Thoracic aorta (tissue), 2 donors: ENCODE data around the gene TRIM46. TPM values are rescaled to one million over a fixed set of nuclear protein-coding genes. Genes with fewer than 3 reads are reported as not detected.

Source experiments
- ATAC-seq: fragments of 150-250 bp; one replicate; pipeline ENCODE4 v1.8.0; 2017; ENCODE audit warnings: low read depth; ENCODE audit not compliant: insufficient number of reproducible peaks, low FRiP score
- DNase-seq: peaks from one replicate; pipeline ENCODE4 v3.0.0-alpha.2; 2020; ENCODE audit warnings: low spot score
- H3K27ac ChIP-seq, 2 donors: fragments of 200-600 bp; sonication (generic); 1 replicate in 1 of 2; 2 replicates in 1 of 2; pipeline ENCODE4 v1.5.1; 2016; ENCODE audit warnings: mild to moderate bottlenecking in 2 of 2, moderate library complexity in 2 of 2
- H3K27me3 ChIP-seq: fragments of 200-600 bp; sonication (generic); replicated peaks from 2 replicates; pipeline ENCODE4 v1.6.0; 2016; ENCODE audit warnings: mild to moderate bottlenecking; ENCODE audit not compliant: insufficient read depth
- H3K36me3 ChIP-seq: fragments of 200-600 bp; sonication (generic); one replicate; pipeline ENCODE4 v1.5.1; 2016
- H3K4me1 ChIP-seq, 2 donors: fragments of 200-600 bp; sonication (generic); 1 replicate in 1 of 2; 2 replicates in 1 of 2; pipeline versions ENCODE4 v1.5.1 to v1.6.0; 2016; ENCODE audit warnings: low read depth in 2 of 2, mild to moderate bottlenecking in 1 of 2; ENCODE audit not compliant: control insufficient read depth in 1 of 2
- H3K4me3 ChIP-seq: fragments of 200-600 bp; sonication (generic); 2 replicates; pipeline ENCODE4 v1.5.1; 2016; ENCODE audit warnings: mild to moderate bottlenecking
- H3K9me3 ChIP-seq: fragments of 200-600 bp; sonication (generic); 2 replicates; pipeline ENCODE4 v1.5.1; 2016
- total RNA-seq, 2 donors: library from RNA; depleted of rRNA; stranded (reverse); fragments of >200 nt; gene quantifications; one replicate each; pipeline versions ENCODE4 v1.1.0 to v1.2.3, GENCODE V29; 2016
- TF ChIP-seq, protein P1 (sequence below): fragments of 200-600 bp; sonication (generic); IDR thresholded peaks from one replicate; pipeline ENCODE4 v1.5.1; 2019; ENCODE audit warnings: antibody characterized with exemption

The TRIM46 gene
- total RNA-seq, 2 donors from 2014 or later = 2.7 to 5.8 TPM

DNA sequence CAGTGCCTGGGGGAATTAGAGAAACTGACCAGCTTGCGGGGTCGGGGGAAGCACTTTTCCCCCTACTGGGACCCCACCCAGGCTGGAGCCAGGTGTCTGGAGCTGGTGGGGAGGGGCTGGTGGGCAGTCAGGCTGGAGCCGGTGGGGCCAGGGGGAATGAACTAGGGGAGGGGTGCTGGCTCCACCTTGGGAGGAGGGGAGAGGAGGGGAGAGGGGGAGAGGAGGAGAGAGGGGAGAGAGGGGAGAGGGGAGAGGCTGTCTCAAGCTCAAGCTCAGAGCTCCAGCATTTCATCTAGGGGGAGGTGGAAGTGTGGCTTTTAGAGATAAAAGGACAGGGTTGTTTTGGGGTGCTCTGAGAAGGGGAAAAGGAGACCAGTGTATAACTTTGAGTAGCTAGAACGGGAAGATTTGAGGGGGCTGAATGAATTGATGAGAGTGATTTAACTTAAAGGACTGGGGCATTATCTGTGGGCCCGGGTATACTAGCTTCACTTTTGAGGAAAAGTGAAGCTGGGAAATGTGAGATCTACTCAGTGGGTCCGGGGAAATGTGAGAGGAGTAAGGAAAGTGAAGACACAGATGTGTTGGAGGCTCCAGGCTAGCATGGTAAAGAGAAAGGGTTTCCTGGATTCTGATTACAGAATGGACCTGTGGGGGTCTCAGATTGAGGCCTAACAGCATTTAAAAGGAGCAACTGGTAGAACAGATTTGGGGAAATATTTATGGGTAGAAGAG, 43.2 kb upstream of the TRIM46 start:
- H3K9me3 ChIP-seq = no peaks in the 10 kb centered on the region
- TF ChIP-seq, protein P1, sequence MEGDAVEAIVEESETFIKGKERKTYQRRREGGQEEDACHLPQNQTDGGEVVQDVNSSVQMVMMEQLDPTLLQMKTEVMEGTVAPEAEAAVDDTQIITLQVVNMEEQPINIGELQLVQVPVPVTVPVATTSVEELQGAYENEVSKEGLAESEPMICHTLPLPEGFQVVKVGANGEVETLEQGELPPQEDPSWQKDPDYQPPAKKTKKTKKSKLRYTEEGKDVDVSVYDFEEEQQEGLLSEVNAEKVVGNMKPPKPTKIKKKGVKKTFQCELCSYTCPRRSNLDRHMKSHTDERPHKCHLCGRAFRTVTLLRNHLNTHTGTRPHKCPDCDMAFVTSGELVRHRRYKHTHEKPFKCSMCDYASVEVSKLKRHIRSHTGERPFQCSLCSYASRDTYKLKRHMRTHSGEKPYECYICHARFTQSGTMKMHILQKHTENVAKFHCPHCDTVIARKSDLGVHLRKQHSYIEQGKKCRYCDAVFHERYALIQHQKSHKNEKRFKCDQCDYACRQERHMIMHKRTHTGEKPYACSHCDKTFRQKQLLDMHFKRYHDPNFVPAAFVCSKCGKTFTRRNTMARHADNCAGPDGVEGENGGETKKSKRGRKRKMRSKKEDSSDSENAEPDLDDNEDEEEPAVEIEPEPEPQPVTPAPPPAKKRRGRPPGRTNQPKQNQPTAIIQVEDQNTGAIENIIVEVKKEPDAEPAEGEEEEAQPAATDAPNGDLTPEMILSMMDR = no peak
- DNase-seq (no peak), ATAC-seq (no peak)
- H3K36me3 ChIP-seq = no peaks in the 10 kb centered on the region
- peak overlapping the region in 1 of 2 donors; percentile 5 for H3K27ac ChIP-seq
- peaks cover 24 to 53% of the 10 kb centered on the region in 2 donors for H3K4me1 ChIP-seq
- H3K4me3 ChIP-seq = peak overlapping the region; percentile 80
- H3K27me3 ChIP-seq = no peaks in the 10 kb centered on the region

DNA sequence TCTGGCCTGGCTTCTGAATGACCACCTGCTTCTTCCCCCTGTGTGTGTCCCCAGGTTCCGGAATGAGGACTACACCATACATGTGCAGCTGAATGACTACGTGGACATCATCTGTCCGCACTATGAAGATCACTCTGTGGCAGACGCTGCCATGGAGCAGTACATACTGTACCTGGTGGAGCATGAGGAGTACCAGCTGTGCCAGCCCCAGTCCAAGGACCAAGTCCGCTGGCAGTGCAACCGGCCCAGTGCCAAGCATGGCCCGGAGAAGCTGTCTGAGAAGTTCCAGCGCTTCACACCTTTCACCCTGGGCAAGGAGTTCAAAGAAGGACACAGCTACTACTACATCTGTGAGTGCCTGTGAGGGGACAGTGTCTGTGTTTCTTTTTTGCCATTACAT, 42.4 kb upstream of the TRIM46 start:
- H3K9me3 ChIP-seq = no peaks in the 10 kb centered on the region
- ATAC-seq = no peak
- peaks cover 24 to 49% of the 10 kb centered on the region in 2 donors for H3K4me1 ChIP-seq
- DNase-seq = no peak
- H3K27ac ChIP-seq = no peak overlapping the region
- H3K36me3 ChIP-seq = no peaks in the 10 kb centered on the region
- TF ChIP-seq, protein P1 = no peak
- H3K4me3 ChIP-seq = no peak overlapping the region
- no peaks in the 10 kb centered on the region for H3K27me3 ChIP-seq

DNA sequence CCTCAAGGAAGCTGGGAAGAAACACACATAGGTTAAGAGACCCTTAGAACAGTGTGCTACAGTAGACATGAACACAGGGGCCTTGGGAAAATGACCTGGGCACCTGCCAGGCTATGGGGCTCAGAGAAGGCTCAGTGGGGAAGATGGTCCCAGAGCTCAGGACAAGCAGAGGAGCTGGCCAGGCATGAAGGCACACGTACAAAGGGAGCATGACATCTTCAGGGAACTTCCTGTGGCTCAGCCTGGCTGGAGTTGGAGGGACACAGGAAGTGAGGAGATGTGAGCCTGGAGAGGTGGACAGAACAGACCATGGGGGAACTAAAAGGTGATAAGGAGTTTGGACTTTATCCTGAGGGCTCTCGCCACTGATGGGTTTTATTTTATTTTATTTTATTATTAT, 41.8 kb upstream of the TRIM46 start:
- no peak for ATAC-seq

DNA sequence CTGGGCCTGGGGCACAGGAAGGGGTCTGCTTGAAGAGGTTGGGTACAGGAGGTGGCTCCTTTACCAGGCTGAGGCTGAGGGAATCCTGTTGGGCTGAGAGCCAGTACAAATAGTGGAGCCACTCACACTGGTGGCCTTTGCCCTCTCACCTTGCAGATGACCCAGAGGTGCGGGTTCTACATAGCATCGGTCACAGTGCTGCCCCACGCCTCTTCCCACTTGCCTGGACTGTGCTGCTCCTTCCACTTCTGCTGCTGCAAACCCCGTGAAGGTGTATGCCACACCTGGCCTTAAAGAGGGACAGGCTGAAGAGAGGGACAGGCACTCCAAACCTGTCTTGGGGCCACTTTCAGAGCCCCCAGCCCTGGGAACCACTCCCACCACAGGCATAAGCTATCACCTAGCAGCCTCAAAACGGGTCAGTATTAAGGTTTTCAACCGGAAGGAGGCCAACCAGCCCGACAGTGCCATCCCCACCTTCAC, 39.8 kb upstream of the TRIM46 start:
- H3K36me3 ChIP-seq = no peaks in the 10 kb centered on the region
- no peaks in the 10 kb centered on the region for H3K27me3 ChIP-seq
- H3K27ac ChIP-seq = peak overlapping the region; percentile 94 to 100
- peaks cover 20 to 45% of the 10 kb centered on the region in 2 donors for H3K4me1 ChIP-seq
- ATAC-seq (no peak), DNase-seq (no peak)
- TF ChIP-seq, protein P1 = no peak
- H3K4me3 ChIP-seq = no peak overlapping the region
- H3K9me3 ChIP-seq = no peaks in the 10 kb centered on the region

More for the DNA sequence above, 41.8 kb upstream of the TRIM46 start:
- H3K36me3 ChIP-seq = no peaks in the 10 kb centered on the region
- H3K9me3 ChIP-seq = no peaks in the 10 kb centered on the region
- no peak overlapping the region for H3K4me3 ChIP-seq
- peaks cover 27 to 47% of the 10 kb centered on the region in 2 donors for H3K4me1 ChIP-seq
- TF ChIP-seq, protein P1 = no peak
- no peak for DNase-seq
- H3K27ac ChIP-seq = no peak overlapping the region
- H3K27me3 ChIP-seq = no peaks in the 10 kb centered on the region

DNA sequence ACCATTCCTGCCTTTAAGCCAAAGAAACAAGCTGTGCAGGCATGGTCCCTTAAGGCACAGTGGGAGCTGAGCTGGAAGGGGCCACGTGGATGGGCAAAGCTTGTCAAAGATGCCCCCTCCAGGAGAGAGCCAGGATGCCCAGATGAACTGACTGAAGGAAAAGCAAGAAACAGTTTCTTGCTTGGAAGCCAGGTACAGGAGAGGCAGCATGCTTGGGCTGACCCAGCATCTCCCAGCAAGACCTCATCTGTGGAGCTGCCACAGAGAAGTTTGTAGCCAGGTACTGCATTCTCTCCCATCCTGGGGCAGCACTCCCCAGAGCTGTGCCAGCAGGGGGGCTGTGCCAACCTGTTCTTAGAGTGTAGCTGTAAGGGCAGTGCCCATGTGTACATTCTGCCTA, 39.3 kb upstream of the TRIM46 start:
- no peaks in the 10 kb centered on the region for H3K36me3 ChIP-seq
- H3K4me1 ChIP-seq = peaks cover 17 to 45% of the 10 kb centered on the region in 2 donors
- no peaks in the 10 kb centered on the region for H3K9me3 ChIP-seq
- DNase-seq = no peak
- no peaks in the 10 kb centered on the region for H3K27me3 ChIP-seq
- TF ChIP-seq, protein P1 = no peak
- H3K4me3 ChIP-seq = peak overlapping the region; percentile 72
- peak overlapping the region; percentile 94 to 100 for H3K27ac ChIP-seq
- no peak for ATAC-seq
